GM18870 (cell line): Measurements from ENCODE around the gene PELI1.

Experiments used
- ATAC-seq: cut with Tn5 transposase; IDR thresholded peaks from one replicate; pipeline ENCODE4 v1.9.1; 2021; ENCODE audit warnings: moderate library complexity; ENCODE audit not compliant: unreplicated experiment

PELI1 gene

DNA sequence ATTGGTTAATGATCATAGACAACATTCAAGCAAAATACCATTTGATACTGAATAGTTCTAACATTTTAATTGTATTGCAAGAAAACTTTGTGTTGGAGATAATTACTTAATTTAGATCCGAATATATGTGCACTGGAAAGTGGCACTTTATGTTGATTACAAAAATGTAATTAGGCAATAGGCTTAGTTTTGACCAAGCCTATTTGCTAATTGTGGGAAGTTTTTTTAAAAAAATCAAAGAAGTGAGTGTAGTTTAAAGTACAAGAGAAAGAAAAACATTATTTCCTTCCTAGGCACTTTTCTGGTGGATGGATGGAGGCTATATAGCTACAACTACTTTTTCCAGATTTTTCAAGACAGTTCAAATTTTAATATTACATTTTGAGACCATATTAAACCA, 18.3 kb upstream of the PELI1 start:
- ATAC-seq = no peak

- ATAC-seq = no peak
These were observed 13.6 kb upstream of the PELI1 start for GRCh38 chr2:64157792-64158191.

GRCh38 chr2:64153811-64154210, 9.6 kb upstream of the PELI1 start:
- ATAC-seq = no peak

- ATAC-seq = no peak
These were observed 7.3 kb upstream of the PELI1 start for GRCh38 chr2:64151476-64151875.

GRCh38 chr2:64145714-64146113, 1.5 kb upstream of the PELI1 start:
- ATAC-seq = no peak

GRCh38 chr2:64145119-64145518, 899 bp upstream of the PELI1 start:
- no peak for ATAC-seq

- no peak for ATAC-seq
These were observed 807 bp downstream of the PELI1 start for GRCh38 chr2:64143169-64144056.

GRCh38 chr2:64142741-64143168, 1.5 kb downstream of the PELI1 start:
- no peak for ATAC-seq

DNA sequence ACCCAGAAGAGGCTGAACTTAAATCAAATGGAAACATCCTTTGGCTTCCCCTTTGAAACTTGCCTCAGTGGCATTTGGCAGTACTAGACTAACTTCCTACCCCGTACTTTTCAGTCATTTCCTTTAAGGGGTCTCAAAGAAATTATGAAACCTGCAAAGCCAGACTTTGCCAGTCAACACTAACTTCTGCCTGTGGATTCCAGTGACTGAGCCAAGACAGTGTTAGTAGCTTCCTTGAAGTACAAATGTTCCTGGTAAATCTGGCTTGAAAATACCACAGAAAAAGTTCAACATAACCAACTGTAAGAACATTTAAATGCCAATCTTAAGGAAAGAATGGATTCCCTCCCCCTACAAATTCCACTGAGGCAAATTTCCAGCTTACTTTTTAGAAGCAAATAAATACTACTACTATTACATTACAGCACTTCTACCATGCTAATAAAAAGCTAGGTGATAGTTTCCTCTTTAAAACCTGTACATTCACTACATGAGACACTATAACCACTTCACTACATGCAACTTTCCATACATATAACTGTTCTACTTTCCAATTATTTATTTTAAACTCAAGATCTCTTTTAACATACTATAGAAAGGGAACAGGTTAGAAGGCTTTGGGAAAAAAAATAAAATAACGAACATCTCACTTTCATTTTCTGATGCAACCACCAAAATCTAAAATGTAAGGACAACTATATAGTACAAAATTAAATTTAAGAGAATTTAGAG, 2.4 kb downstream of the PELI1 start:
- no peak for ATAC-seq

- ATAC-seq = no peak
These were observed 3.5 kb downstream of the PELI1 start for GRCh38 chr2:64140665-64141200.

- ATAC-seq = no peak
These were observed 4.3 kb downstream of the PELI1 start for GRCh38 chr2:64139956-64140355.

GRCh38 chr2:64137996-64138395, 6.2 kb downstream of the PELI1 start:
- no peak for ATAC-seq

DNA sequence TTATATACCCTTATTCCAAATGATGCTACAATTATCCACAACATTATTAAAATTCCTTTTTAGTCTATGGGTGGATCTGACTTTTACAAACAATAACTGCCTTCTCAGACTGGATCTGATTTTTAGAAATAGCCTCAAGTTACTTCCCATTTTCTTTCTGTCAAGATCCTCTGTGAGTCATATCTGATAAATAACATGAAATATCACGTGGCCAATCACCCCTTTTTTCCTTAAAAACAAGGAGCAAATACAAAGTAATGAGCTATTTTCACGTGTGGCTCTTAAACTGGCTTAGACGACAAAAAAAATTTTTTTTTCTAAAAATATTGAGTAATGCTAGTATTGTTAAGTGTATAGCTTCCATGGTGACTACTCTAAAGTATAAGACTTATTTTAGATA, 6.7 kb downstream of the PELI1 start:
- ATAC-seq = no peak

- no peak for ATAC-seq
These were observed 8.8 kb downstream of the PELI1 start for GRCh38 chr2:64135421-64135820.

GRCh38 chr2:64134813-64135212, 9.4 kb downstream of the PELI1 start:
- no peak for ATAC-seq

- no peak for ATAC-seq
These were observed 10.4 kb downstream of the PELI1 start for GRCh38 chr2:64133828-64134227.

- no peak for ATAC-seq
These were observed 10.9 kb downstream of the PELI1 start for GRCh38 chr2:64133354-64133753.

DNA sequence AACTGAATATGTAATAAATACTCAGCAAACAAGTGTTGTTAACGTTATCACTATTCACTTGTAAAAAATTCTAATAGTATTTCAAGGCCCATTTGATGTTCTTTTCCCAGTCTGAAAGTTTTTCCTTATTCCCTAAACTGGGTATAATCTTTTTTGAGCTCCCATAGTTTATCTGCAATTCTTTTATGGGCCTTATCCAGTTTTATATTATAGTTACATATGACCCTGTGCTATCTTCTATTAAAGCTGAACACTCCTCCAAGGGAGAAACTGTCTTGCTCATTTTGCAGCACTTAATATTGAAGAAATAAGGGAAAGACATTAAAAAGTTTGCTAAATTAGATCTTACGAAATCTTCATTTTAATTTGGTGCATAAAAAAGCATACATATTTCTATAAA, 13.9 kb downstream of the PELI1 start:
- no peak for ATAC-seq

- ATAC-seq = no peak
These were observed 15.3 kb downstream of the PELI1 start for GRCh38 chr2:64128943-64129391.

GRCh38 chr2:64128406-64128805, 15.8 kb downstream of the PELI1 start:
- ATAC-seq = no peak

DNA sequence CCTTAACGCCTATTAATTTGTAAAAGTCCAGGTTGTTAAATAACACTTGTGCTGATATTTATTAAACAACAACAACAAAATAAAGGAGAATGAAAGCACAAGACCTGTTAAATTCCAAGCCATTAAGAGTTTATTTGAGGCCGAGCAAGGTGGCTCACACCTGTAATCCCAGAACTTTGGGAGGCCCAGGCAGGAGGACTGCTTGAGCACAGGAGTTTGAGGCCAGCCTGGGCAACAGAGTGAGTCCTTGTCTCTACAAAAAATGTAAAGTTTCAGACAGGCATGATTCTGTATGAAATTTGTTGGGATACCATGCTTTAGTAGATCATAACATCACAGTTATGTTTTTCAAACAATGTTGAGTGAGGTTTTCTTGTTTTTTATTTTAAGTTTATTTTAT, 17.1 kb downstream of the PELI1 start:
- ATAC-seq = no peak

DNA sequence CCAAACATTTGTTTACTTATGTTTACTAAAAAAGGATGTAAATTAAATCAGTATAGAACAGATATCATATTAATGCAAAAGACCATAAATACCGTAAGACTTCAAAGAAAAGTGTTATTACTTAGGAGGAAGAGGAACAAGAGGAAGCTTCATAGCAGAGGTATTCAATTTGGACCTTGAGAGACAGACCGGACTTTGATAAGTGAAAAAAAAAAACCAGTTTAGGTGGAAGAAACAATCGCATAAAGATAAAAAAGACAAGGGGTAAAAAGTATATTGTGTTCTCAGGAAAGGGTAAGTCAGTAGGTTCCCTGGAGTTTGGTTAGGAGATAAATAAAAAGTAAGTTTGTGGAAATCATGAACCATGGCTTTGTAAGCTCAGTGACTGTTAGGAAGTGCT, 17.6 kb downstream of the PELI1 start:
- ATAC-seq = no peak
